Epithelial cell of esophagus (primary cell): ENCODE results near the gene ACP6.

ENCODE experiments used
- DNase-seq: peaks from one replicate; pipeline ENCODE4 v3.0.0; 2010; ENCODE audit warnings: low read depth
- H3K4me3 ChIP-seq: 2 replicates; pipeline ENCODE4 v1.5.1; 2011; ENCODE audit warnings: mild to moderate bottlenecking, low read length, control low read depth
- CTCF ChIP-seq: IDR thresholded peaks from 2 replicates; pipeline ENCODE4 v1.5.1; 2011; ENCODE audit warnings: low read depth, mild to moderate bottlenecking, low read length, control low read depth, inconsistent platforms; ENCODE audit not compliant: insufficient read depth; ENCODE audit errors: missing control alignments

The ACP6 gene

GRCh38 chr1:147636314-147636713, 34.0 kb downstream of the ACP6 start:
- H3K4me3 ChIP-seq, result no peak overlapping the region
- TF ChIP-seq CTCF, result no peak
- no peak for DNase-seq

GRCh38 chr1:147635342-147635741, 35.0 kb downstream of the ACP6 start:
- no peak for TF ChIP-seq CTCF
- DNase-seq, result no peak
- no peak overlapping the region for H3K4me3 ChIP-seq

GRCh38 chr1:147634645-147635044, 35.7 kb downstream of the ACP6 start:
- TF ChIP-seq CTCF, result no peak
- DNase-seq, result no peak
- no peak overlapping the region for H3K4me3 ChIP-seq

GRCh38 chr1:147633759-147634158, 36.6 kb downstream of the ACP6 start:
- DNase-seq, result no peak
- no peak overlapping the region for H3K4me3 ChIP-seq
- no peak for TF ChIP-seq CTCF

- no peak for TF ChIP-seq CTCF
- no peak overlapping the region for H3K4me3 ChIP-seq
- DNase-seq, result no peak
Measured at GRCh38 chr1:147631839-147632238, 38.5 kb downstream of the ACP6 start.

GRCh38 chr1:147630447-147630846, 39.9 kb downstream of the ACP6 start:
- H3K4me3 ChIP-seq, result no peak overlapping the region
- no peak for DNase-seq
- TF ChIP-seq CTCF, result no peak

GRCh38 chr1:147630022-147630421, 40.3 kb downstream of the ACP6 start:
- no peak for DNase-seq
- no peak for TF ChIP-seq CTCF
- no peak overlapping the region for H3K4me3 ChIP-seq
